Suprapubic skin (tissue), 4 donors: ENCODE results near the gene GEMIN5. TPM values are rescaled to one million over a fixed set of nuclear protein-coding genes. Genes with fewer than 3 reads are reported as not detected.
A peak's percentile ranks its signal among the peaks of the same experiment; 100 is the strongest.

Experiments
- DNase-seq, 2 donors: peaks; one replicate each; pipeline ENCODE4 v3.0.0-alpha.2; 2019; ENCODE audit warnings: low spot score in 2 of 2
- H3K27ac ChIP-seq: fragments of 200-600 bp; sonication (generic); one replicate; pipeline ENCODE4 v1.5.1; 2019
- H3K27me3 ChIP-seq: fragments of 200-600 bp; sonication (generic); one replicate; pipeline ENCODE4 v1.5.1; 2019
- H3K36me3 ChIP-seq: fragments of 200-600 bp; sonication (generic); one replicate; pipeline ENCODE4 v1.5.1; 2019
- H3K4me1 ChIP-seq: fragments of 200-600 bp; sonication (generic); one replicate; pipeline ENCODE4 v1.5.1; 2019
- H3K4me3 ChIP-seq: fragments of 200-600 bp; sonication (generic); one replicate; pipeline ENCODE4 v1.5.1; 2019; ENCODE audit warnings: mild to moderate bottlenecking
- H3K9me3 ChIP-seq: fragments of 200-600 bp; sonication (generic); one replicate; pipeline ENCODE4 v1.5.1; 2019
- EP300 ChIP-seq: sonication (generic); formaldehyde crosslinking; IDR thresholded peaks from one replicate; pipeline ENCODE4 v1.6.1; 2017; ENCODE audit warnings: antibody characterized with exemption
- POLR2A ChIP-seq, 2 donors: fragments of 450-650 bp; IDR thresholded peaks; one replicate each; pipeline ENCODE4 v1.6.1; 2017; ENCODE audit warnings: antibody characterized with exemption in 2 of 2, mild to moderate bottlenecking in 2 of 2, moderate library complexity in 2 of 2
- POLR2AphosphoS5 ChIP-seq, 3 donors: sonication (generic); formaldehyde crosslinking; IDR thresholded peaks; one replicate each; pipeline ENCODE4 v1.6.1; 2017; ENCODE audit warnings: antibody characterized with exemption in 3 of 3
- WGBS: methylation state at CpG from one replicate; pipeline ENCODE4 v1.1.5; 2018; 5-methylcytosine and 5-hydroxymethylcytosine counted together
- total RNA-seq, 4 donors: library from RNA; depleted of rRNA; stranded (reverse); fragments of >200 nt; gene quantifications; one replicate each; pipeline ENCODE4 v1.1.0, GENCODE V29; 2016
- TF ChIP-seq, protein P1 (sequence below), 2 donors: fragments of 200-600 bp in 1 of 2; fragments of 450-650 bp in 1 of 2; sonication (generic) in 1 of 2; IDR thresholded peaks; one replicate each; pipeline ENCODE4 v1.5.1; 2016 to 2019; ENCODE audit warnings: antibody characterized with exemption in 2 of 2, mild to moderate bottlenecking in 1 of 2, moderate library complexity in 1 of 2

GEMIN5 gene
- total RNA-seq, 4 donors from 2014 or later = 14.7 to 26.8 (median 17.9) TPM

GRCh38 chr5:154858972-154859871 is 78.8 kb downstream of the GEMIN5 start:
- under 1% methylated on average over 26 of the region's 26 CpGs for WGBS
- H3K27ac ChIP-seq = peak overlapping the region; percentile 99

DNA sequence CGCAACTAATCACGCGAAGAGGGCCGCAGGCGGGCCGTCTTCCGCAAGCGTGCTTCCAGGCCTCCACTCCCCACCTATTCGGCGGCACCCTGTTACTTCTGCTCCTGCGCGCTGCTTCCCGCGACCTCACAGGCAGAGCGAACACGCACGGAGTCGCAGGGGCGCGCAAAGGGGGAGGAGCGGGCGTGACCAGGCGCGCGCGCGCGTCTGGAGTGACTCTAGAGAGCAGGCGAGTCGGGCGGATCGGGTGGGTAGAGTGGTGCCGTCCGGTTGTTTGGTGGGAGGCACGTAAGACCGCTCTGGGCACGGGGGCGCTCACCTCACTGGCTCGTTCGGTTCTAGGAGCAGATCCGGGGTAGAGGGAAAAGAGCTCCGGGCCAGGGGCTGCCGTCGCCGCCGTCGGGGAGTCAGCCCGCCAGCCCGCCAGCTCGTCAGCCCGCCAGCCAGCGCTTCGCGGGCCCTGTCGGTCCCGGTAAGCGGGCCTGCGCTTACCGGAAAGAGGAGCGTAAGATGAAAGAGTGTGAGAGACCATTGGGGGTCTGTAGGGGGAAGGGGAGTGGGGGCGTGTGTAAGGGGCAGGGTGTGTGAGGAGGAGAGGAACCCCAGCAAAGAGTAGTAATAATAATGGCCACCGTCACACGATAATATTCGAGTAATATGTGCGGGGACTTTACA is 79.6 kb downstream of the GEMIN5 start, which contains the start of gene CNOT8:
Gene CNOT8 (plus strand): TSS at position 331 of the 675 bp plus-strand sequence. CDS start 4,652 bp downstream, outside the sequence.
- Histone ChIP-seq H3K9me3 (no peaks in the 10 kb centered on the region), H3K36me3 (peaks cover 3% of the 10 kb centered on the region), H3K27ac (peak within 1 kb of the TSS; percentile 99), H3K4me3 (peak within 1 kb of the TSS; percentile 87), H3K4me1 (peaks cover 46% of the 10 kb centered on the region), H3K27me3 (no peaks in the 10 kb centered on the region)
- peak; percentile 99 for DNase-seq
- peak; percentile 84 to 95 (median 89) for TF ChIP-seq POLR2AphosphoS5 (IDR thresholded peaks at IDR 0.05)
- TF ChIP-seq POLR2A (IDR thresholded peaks at IDR 0.05) = peak; percentile 69 to 92
- no peak for TF ChIP-seq EP300
- under 1% methylated on average over 43 of the region's 65 CpGs for WGBS

More at GRCh38 chr5:154858972-154859871, 78.8 kb downstream of the GEMIN5 start:
- Histone ChIP-seq H3K27me3 (no peaks in the 10 kb centered on the region), H3K4me1 (peaks cover 47% of the 10 kb centered on the region), H3K36me3 (peaks cover 11% of the 10 kb centered on the region), H3K4me3 (peak overlapping the region; percentile 87), H3K9me3 (no peaks in the 10 kb centered on the region)
- no peak for TF ChIP-seq EP300
- TF ChIP-seq POLR2AphosphoS5 (IDR thresholded peaks at IDR 0.05) = no peak
- no peak for TF ChIP-seq POLR2A (IDR thresholded peaks at IDR 0.05)
- TF ChIP-seq, protein P1, sequence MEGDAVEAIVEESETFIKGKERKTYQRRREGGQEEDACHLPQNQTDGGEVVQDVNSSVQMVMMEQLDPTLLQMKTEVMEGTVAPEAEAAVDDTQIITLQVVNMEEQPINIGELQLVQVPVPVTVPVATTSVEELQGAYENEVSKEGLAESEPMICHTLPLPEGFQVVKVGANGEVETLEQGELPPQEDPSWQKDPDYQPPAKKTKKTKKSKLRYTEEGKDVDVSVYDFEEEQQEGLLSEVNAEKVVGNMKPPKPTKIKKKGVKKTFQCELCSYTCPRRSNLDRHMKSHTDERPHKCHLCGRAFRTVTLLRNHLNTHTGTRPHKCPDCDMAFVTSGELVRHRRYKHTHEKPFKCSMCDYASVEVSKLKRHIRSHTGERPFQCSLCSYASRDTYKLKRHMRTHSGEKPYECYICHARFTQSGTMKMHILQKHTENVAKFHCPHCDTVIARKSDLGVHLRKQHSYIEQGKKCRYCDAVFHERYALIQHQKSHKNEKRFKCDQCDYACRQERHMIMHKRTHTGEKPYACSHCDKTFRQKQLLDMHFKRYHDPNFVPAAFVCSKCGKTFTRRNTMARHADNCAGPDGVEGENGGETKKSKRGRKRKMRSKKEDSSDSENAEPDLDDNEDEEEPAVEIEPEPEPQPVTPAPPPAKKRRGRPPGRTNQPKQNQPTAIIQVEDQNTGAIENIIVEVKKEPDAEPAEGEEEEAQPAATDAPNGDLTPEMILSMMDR (IDR thresholded peaks at IDR 0.05) = no peak
- DNase-seq = no peak

GRCh38 chr5:154857530-154858296 is 80.3 kb downstream of the GEMIN5 start:
- peak; percentile 97 for DNase-seq
- Histone ChIP-seq H3K4me3 (peak overlapping the region; percentile 87), H3K27ac (peak overlapping the region; percentile 99), H3K27me3 (no peaks in the 10 kb centered on the region), H3K36me3 (no peaks in the 10 kb centered on the region), H3K4me1 (peaks cover 39% of the 10 kb centered on the region), H3K9me3 (no peaks in the 10 kb centered on the region)
- TF ChIP-seq EP300 (no peak), POLR2AphosphoS5 (IDR thresholded peaks at IDR 0.05) (peak in 2 of 3 donors; percentile 53 to 80), POLR2A (IDR thresholded peaks at IDR 0.05) (peak; percentile 51 to 55)
- TF ChIP-seq, protein P1 (IDR thresholded peaks at IDR 0.05) = no peak
- 0% methylated on average over 18 of the region's 59 CpGs for WGBS

- Histone ChIP-seq H3K9me3 (no peaks in the 10 kb centered on the region), H3K27me3 (no peaks in the 10 kb centered on the region), H3K27ac (peak overlapping the region; percentile 89), H3K36me3 (no peaks in the 10 kb centered on the region), H3K4me1 (peaks cover 31% of the 10 kb centered on the region), H3K4me3 (no peak overlapping the region)
- 97% methylated on average over 3 of the region's 3 CpGs for WGBS
- no peak for DNase-seq
- TF ChIP-seq, protein P1 (IDR thresholded peaks at IDR 0.05) = no peak
- TF ChIP-seq EP300 = no peak
- TF ChIP-seq POLR2AphosphoS5 (IDR thresholded peaks at IDR 0.05) = no peak
- no peak for TF ChIP-seq POLR2A (IDR thresholded peaks at IDR 0.05)
Measured at GRCh38 chr5:154851351-154851750, 86.7 kb downstream of the GEMIN5 start.
